IPS-NIHi7 (cell line): ENCODE data around the gene SLC25A39.
"Not testable (repeated sequence)": the region's sequence is repeated elsewhere in the genome, so short reads cannot be mapped to it uniquely, and the experiment has no call there.

Experiments used
- DNase-seq: peaks from one replicate; pipeline ENCODE4 v3.0.0; 2012; ENCODE audit warnings: mixed read lengths; ENCODE audit errors: extremely low spot score

The SLC25A39 gene

GRCh38 chr17:44324571-44325275, at the start of gene SLC25A39:
TSS of gene SLC25A39 (minus strand) at chr17:44324823. CDS start at chr17:44323562, 1,261 bp downstream.
- peak; percentile 88 for DNase-seq

GRCh38 chr17:44372036-44372435, 47.4 kb upstream of the SLC25A39 start:
- no peak for DNase-seq

- DNase-seq: not testable (repeated sequence)
Measured at GRCh38 chr17:44369414-44370023, 44.9 kb upstream of the SLC25A39 start.

- DNase-seq: not testable (repeated sequence)
Measured at GRCh38 chr17:44368391-44369243, 44.0 kb upstream of the SLC25A39 start.

GRCh38 chr17:44367231-44367979, 42.8 kb upstream of the SLC25A39 start:
- no peak for DNase-seq

GRCh38 chr17:44365051-44365450, 40.4 kb upstream of the SLC25A39 start:
- not testable (repeated sequence) for DNase-seq

GRCh38 chr17:44363613-44364159, 39.1 kb upstream of the SLC25A39 start, which contains the start of gene FAM171A2:
TSS of gene FAM171A2 (minus strand) at chr17:44363853. CDS start at chr17:44363714, 139 bp downstream.
- peak; percentile 87 for DNase-seq

GRCh38 chr17:44362949-44363612, 38.5 kb upstream of the SLC25A39 start:
- peak; percentile 55 for DNase-seq

GRCh38 chr17:44362459-44362948, 37.9 kb upstream of the SLC25A39 start:
- DNase-seq: no peak

GRCh38 chr17:44361292-44362260, 37.0 kb upstream of the SLC25A39 start:
- DNase-seq: no peak

- DNase-seq: peak; percentile 37
Measured at GRCh38 chr17:44360826-44361225, 36.2 kb upstream of the SLC25A39 start.

- no peak for DNase-seq
Measured at GRCh38 chr17:44360144-44360533, 35.5 kb upstream of the SLC25A39 start.

- no peak for DNase-seq
Measured at GRCh38 chr17:44359458-44360143, 35.0 kb upstream of the SLC25A39 start.

- DNase-seq: no peak
Measured at GRCh38 chr17:44359006-44359405, 34.4 kb upstream of the SLC25A39 start.

GRCh38 chr17:44358066-44358465, 33.4 kb upstream of the SLC25A39 start:
- DNase-seq: no peak

- no peak for DNase-seq
Measured at GRCh38 chr17:44356241-44356640, 31.6 kb upstream of the SLC25A39 start.

GRCh38 chr17:44355642-44356099, 31.0 kb upstream of the SLC25A39 start:
- no peak for DNase-seq
